Measurements from ENCODE around the gene LRFN5.

LRFN5 gene

DNA sequence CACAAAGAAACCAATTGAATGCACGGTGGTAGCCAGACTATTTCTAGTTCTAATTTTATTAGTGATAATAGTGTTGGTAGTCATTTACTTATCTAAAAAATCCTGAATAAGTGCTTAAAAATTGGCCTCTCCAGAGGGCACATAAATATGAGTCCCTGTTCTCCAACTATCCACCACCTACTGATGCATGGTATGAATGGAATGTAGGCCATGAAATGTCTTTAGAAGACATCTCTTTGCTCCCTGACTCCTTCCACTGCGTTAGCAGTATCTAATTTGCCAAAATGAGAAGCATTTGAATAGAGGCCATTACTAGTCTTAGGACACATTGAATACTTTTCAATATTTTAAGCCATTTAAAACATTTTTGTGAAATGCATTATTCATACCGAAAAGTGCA is 261.7 kb downstream of the LRFN5 start:
- TF ChIP-seq, protein P1, sequence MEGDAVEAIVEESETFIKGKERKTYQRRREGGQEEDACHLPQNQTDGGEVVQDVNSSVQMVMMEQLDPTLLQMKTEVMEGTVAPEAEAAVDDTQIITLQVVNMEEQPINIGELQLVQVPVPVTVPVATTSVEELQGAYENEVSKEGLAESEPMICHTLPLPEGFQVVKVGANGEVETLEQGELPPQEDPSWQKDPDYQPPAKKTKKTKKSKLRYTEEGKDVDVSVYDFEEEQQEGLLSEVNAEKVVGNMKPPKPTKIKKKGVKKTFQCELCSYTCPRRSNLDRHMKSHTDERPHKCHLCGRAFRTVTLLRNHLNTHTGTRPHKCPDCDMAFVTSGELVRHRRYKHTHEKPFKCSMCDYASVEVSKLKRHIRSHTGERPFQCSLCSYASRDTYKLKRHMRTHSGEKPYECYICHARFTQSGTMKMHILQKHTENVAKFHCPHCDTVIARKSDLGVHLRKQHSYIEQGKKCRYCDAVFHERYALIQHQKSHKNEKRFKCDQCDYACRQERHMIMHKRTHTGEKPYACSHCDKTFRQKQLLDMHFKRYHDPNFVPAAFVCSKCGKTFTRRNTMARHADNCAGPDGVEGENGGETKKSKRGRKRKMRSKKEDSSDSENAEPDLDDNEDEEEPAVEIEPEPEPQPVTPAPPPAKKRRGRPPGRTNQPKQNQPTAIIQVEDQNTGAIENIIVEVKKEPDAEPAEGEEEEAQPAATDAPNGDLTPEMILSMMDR (conservative IDR thresholded peaks at IDR 0.05), result no peak
- H3K27ac ChIP-seq, result no peak overlapping the region

DNA sequence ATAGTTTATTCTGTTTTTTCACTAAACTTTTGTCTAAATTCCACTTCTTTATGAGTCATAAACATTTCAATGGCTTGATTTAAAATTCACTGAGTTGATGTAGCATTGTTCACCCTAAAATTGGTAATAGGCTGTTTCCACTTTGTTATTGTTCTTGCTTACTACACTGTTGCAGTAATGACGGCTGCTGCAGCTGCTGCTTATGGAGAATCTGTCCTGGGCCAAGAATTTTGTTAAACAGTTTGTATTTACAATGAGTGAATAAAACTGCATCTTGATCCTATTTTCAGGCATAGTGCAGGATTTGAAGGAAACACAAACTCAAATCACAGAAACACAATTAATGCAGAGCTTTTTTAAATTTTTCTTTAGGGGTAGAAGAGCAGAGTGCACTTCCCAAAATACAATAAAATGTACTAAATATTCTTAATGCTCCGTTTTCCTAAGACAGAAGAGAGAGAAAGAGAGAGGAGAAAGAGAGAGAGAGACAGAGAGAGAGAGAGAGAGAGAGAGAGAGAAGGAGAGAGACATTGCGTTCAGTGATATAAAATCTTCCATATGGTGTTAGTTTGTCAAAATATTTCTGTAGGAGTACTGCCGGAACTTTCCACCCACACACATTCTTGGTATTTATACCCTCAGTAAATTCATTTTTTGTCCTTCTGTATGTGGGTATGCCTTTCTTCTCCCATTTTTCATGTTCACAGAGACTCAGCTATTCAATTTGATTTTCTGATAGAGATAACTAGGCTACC is 266.4 kb downstream of the LRFN5 start:
- TF ChIP-seq, protein P1 (conservative IDR thresholded peaks at IDR 0.05), result no peak
- H3K27ac ChIP-seq, result no peak overlapping the region

DNA sequence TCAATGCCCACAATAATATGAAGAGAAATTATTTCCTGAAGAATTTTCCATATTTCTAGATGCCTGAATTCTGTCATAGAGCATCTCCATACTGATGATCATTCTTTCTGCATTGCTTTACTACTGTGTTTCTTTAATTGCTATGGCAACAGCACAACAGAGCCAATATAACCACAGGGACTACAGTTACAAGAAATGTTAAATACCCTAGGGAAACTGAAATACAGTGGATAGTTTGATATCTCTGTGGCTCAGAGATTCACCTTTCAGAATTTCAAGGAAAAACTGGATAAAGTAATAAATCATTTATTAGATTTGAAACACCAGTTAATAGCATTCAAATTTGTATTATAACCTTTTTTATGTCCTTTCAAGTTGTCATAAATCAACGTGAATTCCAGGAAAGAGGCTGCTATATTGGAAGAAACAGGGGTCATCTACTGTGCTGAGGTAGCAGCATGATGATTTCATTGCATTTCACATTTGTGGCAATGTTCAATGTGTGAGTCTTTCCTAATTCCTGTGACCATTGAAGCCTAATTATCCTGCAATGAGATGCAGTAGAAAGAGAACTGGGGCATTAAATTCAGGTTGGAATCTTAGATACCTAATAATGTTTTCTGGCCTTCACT is 267.1 kb downstream of the LRFN5 start:
- H3K27ac ChIP-seq, result no peak overlapping the region
- TF ChIP-seq, protein P1 (conservative IDR thresholded peaks at IDR 0.05), result no peak

DNA sequence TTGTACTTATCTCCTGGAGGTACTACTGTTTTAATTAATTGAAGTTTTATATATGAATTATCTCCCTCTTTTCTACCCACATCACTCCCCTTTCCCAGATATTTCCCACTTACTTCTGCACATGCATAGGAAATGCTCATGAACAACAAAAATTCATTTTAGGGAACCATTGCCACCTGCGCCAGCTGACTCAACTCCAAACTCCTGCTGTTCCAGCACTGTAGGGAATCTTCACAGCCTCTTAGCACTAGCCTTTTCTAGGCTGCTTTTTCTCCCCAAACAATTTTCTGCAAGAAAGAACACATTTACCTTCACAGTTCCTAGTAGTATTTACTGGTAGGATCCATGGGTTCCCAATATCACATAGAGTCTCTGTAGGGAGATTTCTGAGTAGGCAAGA is 268.4 kb downstream of the LRFN5 start:
- no peak overlapping the region for H3K27ac ChIP-seq
- TF ChIP-seq, protein P1 (conservative IDR thresholded peaks at IDR 0.05), result no peak

DNA sequence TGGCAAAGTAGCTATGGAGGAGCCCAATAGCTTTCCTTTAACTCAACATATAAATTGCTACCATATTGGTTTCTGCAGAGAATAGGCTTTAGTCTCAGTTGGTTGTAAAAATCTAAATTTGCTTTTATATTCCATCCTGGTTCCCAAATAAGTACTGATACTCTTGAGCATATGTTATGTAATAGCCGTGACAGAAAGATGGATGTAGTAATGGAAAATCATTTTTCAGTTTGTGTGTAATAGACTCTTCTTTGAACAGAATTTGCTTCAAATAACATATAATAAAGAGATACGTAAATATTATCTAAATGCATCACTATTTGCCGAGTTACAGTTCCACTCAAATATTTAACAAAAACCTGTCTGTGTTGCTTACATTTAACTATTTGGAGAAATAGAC is 271.6 kb downstream of the LRFN5 start:
- TF ChIP-seq, protein P1 (conservative IDR thresholded peaks at IDR 0.05), result no peak
- H3K27ac ChIP-seq, result no peak overlapping the region

DNA sequence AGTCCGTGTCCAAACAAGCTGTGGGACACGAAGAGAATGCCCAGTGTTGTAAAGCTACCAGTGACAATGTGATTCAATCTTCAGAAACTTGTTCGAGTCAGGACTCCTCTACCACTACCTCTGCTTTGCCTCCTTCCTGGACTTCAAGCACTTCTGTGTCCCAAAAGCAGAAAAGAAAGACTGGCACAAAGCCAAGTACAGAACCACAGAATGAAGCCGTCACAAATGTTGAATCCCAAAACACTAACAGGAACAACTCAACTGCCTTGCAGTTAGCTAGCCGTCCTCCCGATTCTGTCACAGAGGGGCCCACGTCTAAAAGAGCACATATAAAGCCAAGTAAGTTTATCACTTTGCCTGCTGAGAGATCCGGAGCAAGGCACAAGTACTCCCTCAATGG is 284.9 kb downstream of the LRFN5 start:
- TF ChIP-seq, protein P1 (conservative IDR thresholded peaks at IDR 0.05), result no peak
- no peak overlapping the region for H3K27ac ChIP-seq

DNA sequence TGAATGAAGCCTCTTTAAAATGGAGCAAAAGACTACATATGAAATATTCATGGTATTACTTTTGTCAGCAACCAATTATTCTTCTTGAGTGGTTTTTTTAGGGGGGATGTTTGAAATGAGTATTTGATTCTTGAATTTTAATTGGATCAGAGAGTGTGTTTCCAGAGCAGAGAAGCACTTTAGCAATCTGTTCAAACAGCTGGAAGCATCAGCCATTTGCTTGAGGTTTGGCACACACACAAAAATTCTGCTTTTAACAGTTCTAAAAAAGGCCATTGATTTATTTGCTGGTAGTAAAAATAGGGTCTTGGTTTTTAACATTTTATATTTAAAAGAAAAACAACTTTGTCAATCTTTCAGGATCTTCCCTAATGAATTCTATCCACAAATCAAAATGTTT is 292.7 kb downstream of the LRFN5 start:
- TF ChIP-seq, protein P1 (conservative IDR thresholded peaks at IDR 0.05), result no peak
- no peak overlapping the region for H3K27ac ChIP-seq

Measured in VCaP (cell line).